ENCODE measurements around the gene SYNJ1. TPM values are rescaled to one million over a fixed set of nuclear protein-coding genes. Genes with fewer than 3 reads are reported as not detected.

SYNJ1 gene
- total and polyA plus RNA-seq, 2 of the 13 experiments (the other 11 are each of a cell fraction or from before 2014, with no cell fraction given), result 2.0 to 2.7 TPM

GRCh38 chr21:32592929-32593502 lies 134.8 kb downstream of the SYNJ1 start (continued):
- TF ChIP-seq THRA (CRISPR knock-in tag; IDR thresholded peaks at IDR 0.05; ENCODE audit: borderline replicate concordance), result peak; percentile 90; the same call in 1 of the 2 replicates
- TF ChIP-seq AHR (CRISPR knock-in tag; IDR thresholded peaks at IDR 0.05), result no peak
- TF ChIP-seq ZSCAN25 (CRISPR knock-in tag; IDR thresholded peaks at IDR 0.05), result peak; percentile 69; the same call in 1 of the 2 replicates
- TF ChIP-seq BRF2 (CRISPR knock-in tag; IDR thresholded peaks at IDR 0.05), result peak; percentile 59; the same call in 1 of the 2 replicates
- no peak for TF ChIP-seq SYNCRIP (IDR thresholded peaks at IDR 0.05; ENCODE audit: insufficient read depth, low read depth, low read length)
- 0 out of 2 replicates have a peak, but pooled peaks have one; percentile 48 for TF ChIP-seq ZNF670 (CRISPR knock-in tag; IDR thresholded peaks at IDR 0.05; ENCODE audit: borderline replicate concordance)
- TF ChIP-seq KMT2B (CRISPR knock-in tag; IDR thresholded peaks at IDR 0.05), result peak; percentile 32; the same call in 1 of the 2 replicates
- peak; percentile 76; the same call in 1 of the 2 replicates for TF ChIP-seq ZNF746 (CRISPR knock-in tag; IDR thresholded peaks at IDR 0.05)
- TF ChIP-seq BRD4 (CRISPR knock-in tag; IDR thresholded peaks at IDR 0.05), result peak; percentile 62; the same call in 1 of the 2 replicates
- peak; percentile 49; the same call in 1 of the 2 replicates for TF ChIP-seq KMT2A (CRISPR knock-in tag; IDR thresholded peaks at IDR 0.05)
- peak; percentile 84 for TF ChIP-seq JUND (CRISPR knock-in tag; IDR thresholded peaks at IDR 0.05)
- TF ChIP-seq GRHL1 (CRISPR knock-in tag; conservative IDR thresholded peaks at IDR 0.05), result no peak
- TF ChIP-seq ZNF737 (CRISPR knock-in tag; IDR thresholded peaks at IDR 0.05; ENCODE audit: borderline replicate concordance), result no peak; the same call in 1 of the 2 replicates
- peak; percentile 86; the same call in 1 of the 2 replicates for TF ChIP-seq ATF2 (CRISPR knock-in tag; IDR thresholded peaks at IDR 0.05)
- peak; percentile 57; the same call in 1 of the 2 replicates for TF ChIP-seq CSRNP1 (CRISPR knock-in tag; IDR thresholded peaks at IDR 0.05)
- peak; percentile 89 for TF ChIP-seq FOSL2 (CRISPR knock-in tag; IDR thresholded peaks at IDR 0.05)
- TF ChIP-seq LBX2 (CRISPR knock-in tag; IDR thresholded peaks at IDR 0.05; ENCODE audit: borderline replicate concordance), result no peak
- no peak for TF ChIP-seq ZNF672 (CRISPR knock-in tag; IDR thresholded peaks at IDR 0.05)
- TF ChIP-seq ZNF660 (CRISPR knock-in tag; IDR thresholded peaks at IDR 0.05; ENCODE audit: borderline replicate concordance, low read depth), result no peak
- TF ChIP-seq ZBTB26 (CRISPR knock-in tag; IDR thresholded peaks at IDR 0.05; ENCODE audit: borderline replicate concordance), result no peak
